GM10266 (cell line): Measurements from ENCODE around the gene MAP3K14.

ENCODE experiments used
- DNase-seq: peaks from one replicate; pipeline ENCODE4 v3.0.0; 2012; ENCODE audit errors: extremely low spot score
- TF ChIP-seq, protein P1 (sequence below): IDR thresholded peaks from 2 replicates; pipeline ENCODE4 v1.5.1; 2012; ENCODE audit warnings: mild to moderate bottlenecking, low read depth; ENCODE audit not compliant: control insufficient read depth, insufficient read depth; ENCODE audit errors: missing control alignments

The MAP3K14 gene

DNA sequence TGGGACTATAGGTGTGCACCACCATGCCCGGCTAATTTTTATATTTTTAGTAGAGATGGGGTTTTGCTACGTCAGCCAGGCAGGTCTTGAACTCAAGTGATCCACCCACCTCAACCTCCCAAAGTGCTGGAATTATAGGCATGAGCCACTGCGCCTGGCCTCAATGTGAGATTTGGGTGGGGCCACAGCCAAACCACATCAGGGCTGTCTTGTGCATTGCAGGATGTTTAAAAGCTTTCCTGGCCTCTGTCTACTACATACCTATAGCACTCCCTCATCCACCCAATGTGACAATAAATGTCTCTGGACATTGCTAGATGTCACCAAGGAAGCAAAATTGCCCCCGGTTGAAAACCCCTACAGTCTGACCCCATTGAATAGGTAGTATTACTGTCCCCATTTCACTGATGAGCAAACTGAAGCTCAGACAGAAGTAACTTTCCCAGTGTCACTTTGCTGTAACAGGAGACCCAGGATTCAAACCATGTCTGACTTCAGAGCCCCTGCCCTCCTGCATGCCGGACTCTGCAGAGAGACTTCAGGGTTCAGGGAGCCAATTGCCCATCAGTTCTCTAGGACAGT lies 3.6 kb upstream of the MAP3K14 start:
- TF ChIP-seq, protein P1, sequence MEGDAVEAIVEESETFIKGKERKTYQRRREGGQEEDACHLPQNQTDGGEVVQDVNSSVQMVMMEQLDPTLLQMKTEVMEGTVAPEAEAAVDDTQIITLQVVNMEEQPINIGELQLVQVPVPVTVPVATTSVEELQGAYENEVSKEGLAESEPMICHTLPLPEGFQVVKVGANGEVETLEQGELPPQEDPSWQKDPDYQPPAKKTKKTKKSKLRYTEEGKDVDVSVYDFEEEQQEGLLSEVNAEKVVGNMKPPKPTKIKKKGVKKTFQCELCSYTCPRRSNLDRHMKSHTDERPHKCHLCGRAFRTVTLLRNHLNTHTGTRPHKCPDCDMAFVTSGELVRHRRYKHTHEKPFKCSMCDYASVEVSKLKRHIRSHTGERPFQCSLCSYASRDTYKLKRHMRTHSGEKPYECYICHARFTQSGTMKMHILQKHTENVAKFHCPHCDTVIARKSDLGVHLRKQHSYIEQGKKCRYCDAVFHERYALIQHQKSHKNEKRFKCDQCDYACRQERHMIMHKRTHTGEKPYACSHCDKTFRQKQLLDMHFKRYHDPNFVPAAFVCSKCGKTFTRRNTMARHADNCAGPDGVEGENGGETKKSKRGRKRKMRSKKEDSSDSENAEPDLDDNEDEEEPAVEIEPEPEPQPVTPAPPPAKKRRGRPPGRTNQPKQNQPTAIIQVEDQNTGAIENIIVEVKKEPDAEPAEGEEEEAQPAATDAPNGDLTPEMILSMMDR, result no peak
- DNase-seq, result no peak

DNA sequence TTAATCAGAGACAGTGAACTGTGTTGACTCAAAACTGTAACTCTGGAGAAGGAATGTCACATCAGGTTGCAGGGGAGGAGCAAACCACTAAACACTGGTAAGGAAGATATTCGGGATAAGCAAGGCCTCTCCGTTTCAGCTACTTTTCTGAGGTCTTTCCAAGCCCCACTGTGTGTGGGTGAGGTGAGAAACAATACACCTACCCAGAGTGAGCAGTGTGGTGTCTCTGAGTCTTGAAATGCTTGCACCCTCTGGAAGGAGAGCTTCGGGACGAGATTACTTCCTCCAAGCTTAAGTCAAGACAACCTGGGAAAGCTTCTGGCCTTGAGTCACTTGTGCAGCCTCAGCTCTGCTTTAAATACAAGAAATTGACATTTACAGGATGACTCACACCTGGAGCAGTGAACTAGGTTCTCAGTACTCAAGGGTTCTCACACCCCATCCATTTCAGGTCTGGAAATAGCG lies 2.5 kb upstream of the MAP3K14 start:
- TF ChIP-seq, protein P1, result no peak
- no peak for DNase-seq

DNA sequence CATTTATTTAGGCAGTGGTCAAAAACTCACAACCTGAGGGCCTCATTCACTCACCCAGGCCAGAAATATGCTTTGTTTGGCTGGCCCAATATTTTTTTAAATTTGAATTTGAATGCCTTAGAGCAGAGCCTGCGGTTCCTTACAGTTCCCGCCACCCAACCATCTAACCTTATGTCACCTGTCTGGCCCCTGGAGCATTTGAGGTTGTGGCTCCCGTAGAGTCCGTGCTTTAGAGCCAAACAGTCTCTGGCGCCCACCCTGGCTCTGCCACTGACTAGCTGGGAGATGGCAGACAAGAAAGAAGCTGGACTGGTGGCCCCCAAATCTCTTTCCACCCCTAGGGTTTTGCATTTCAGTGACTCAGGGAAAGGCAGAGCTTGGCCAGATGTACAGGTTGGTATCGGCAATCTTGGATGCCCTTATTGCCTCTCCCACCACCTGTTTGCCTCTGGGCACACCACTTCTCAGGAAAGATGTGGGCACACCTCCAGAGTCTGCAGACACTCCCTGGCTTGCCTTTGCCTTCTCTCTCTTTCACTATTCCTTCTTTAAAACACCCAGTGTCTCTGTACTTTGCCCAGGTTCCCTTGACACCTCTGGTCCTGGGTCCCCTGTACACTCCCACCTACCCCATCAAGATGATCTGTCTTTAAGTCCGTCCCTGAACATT lies 1.9 kb upstream of the MAP3K14 start:
- TF ChIP-seq, protein P1, result no peak

DNA sequence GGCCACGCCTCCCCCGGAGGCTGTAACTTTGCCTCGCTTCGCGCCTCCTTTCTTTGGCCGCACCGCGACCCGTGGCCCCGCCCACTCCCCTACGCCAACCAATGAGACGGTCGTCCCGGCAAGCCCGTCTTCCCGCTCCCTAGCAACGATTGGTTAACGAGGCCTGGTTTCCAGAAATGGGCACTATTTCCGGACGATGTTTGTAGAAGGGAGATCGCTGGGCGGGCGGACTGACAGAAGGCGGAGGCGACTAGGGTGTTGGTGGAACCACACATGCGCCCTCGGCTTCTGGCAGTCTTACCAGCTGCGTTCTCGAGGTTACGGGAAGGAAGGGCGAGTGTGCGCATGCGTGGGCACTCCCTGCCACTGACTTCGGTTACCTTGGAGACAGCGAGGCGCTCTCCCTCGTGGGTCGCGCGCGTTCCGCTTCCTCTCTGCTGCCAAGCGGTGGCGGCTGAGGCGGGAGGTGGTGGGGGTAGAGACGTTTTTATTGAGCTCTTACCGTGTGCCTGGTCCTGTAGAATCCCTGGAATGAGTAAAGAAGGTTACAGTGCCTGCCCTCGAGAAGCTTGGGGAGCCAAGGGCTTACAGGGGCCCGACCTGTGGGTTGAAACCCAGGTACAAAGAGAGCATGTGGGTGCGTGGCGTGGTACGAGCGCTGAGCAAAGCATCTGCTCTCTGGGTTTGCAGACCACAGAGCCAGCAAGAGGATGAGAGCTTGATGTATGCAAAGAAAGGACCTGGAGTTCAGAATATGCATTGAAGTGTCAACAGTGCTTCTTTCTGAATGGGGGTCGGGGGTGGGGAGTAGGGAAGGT lies 500 bp upstream of the MAP3K14 start:
- TF ChIP-seq, protein P1, result no peak
- peak; percentile 98 for DNase-seq

More for the DNA sequence above, 1.9 kb upstream of the MAP3K14 start:
- no peak for DNase-seq

DNA sequence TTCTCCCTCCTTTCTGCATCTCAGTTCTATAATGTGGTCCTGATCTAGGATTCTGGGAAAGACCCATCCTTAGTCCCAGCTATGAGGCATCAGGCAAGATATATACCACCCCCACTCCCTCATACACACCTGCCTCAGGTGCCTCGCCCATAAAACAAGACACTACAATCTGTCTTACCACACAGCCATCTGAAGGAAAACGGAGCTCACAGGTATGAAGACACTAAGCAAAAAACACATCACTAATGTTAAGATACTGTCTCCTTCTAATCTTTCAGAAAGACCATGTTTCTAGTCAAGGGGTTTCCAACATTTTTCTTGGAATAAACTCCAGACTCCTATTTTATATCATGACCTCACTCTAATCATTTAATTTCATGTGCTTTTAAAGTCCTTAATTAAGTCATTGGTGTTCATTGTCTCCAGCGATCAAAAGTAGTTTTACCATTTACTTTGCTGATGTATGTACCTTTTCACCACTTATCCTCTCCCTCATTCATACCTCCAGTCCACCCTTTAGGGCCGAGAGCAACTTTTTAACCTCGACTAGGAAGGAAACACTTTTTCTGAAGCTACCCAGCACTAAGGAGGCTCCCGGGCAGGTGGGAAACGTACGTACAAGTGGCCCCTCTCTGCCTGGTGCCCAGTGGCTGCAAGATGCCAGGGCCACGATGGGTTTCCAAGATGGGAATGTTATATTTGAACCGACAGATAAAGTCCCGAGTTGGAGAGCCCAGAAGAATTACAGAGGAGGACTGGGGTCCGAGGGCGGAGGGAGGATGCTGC lies 979 bp downstream of the MAP3K14 start:
- TF ChIP-seq, protein P1, result no peak
- no peak for DNase-seq

DNA sequence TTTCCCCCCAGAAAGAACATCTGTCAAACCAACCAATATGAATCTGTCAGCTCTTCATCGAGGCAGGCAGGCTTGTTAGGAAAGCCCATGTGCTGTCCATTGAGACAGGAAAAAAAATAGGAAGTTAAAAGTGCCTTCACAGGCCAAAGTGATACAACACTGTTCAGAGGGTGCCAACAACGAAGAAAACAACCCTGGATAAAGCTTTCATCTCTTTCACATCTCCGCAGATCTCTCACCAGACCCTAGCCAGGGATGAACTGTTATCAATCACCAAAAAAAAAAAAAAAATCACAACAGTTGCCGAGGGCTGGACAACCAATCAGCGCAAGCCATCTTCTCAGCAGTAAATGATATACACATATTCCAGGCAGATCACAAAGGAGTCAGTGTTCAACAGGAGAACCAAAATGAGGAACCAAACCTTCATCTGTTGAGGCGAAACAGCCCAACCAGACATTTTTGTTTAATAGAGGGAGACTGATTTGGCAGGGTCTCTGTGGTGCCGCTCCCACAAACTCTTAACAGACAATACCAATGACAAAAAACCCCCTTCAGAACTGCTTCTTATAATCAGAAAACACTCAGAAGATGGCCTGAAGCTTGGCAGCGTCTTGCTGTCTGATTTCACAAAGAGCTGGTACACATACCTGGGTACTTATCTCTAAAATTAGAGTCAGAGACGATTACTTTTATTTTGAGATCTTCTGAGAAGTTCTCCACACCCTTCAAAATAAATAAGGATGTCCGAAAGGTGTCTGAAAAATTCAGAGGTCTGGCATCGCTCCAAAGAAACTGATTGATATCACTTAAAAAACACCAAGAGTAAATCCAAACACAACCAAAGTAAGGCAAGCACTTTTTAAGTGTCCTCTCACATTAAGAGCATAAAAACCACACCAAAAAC lies 1.8 kb downstream of the MAP3K14 start:
- TF ChIP-seq, protein P1, result no peak

More for the DNA sequence above, 1.8 kb downstream of the MAP3K14 start:
- peak; percentile 51 for DNase-seq
